Cardiac fibroblast (primary cell): ENCODE results near the gene METRN.

Experiments
- DNase-seq, 2 donors: peaks; one replicate each; pipeline versions ENCODE4 v3.0.0 to v3.0.0-alpha.2; 2010; ENCODE audit warnings: low read depth in 2 of 2
- H3K4me3 ChIP-seq, 2 donors: replicated peaks in 1 of 2; 1 replicate in 1 of 2; 2 replicates in 1 of 2; pipeline ENCODE4 v1.5.1; 2011; ENCODE audit warnings: low read depth in 2 of 2, low read length in 2 of 2, mild to moderate bottlenecking in 2 of 2, moderate library complexity in 1 of 2
- CTCF ChIP-seq: IDR thresholded peaks from one replicate; pipeline ENCODE4 v1.5.1; 2011; ENCODE audit warnings: low read depth, mild to moderate bottlenecking, low read length, inconsistent platforms

The METRN gene

GRCh38 chr16:678858-679813 is 35.8 kb upstream of the METRN start:
- peak overlapping the region; percentile 50 to 52 for H3K4me3 ChIP-seq
- no peak for TF ChIP-seq CTCF
- DNase-seq: peak; percentile 36 to 59

GRCh38 chr16:679814-680624 is 34.9 kb upstream of the METRN start, which contains the start of gene STUB1:
STUB1 (plus strand) TSS chr16:680410; CDS start chr16:680526, 116 bp downstream.
- TF ChIP-seq CTCF: no peak
- peak; percentile 88 to 90 for DNase-seq
- H3K4me3 ChIP-seq: peak within 1 kb of the TSS; percentile 75 to 80

GRCh38 chr16:680625-680945 is 34.3 kb upstream of the METRN start:
- TF ChIP-seq CTCF: no peak
- peak overlapping the region; percentile 75 to 80 for H3K4me3 ChIP-seq
- DNase-seq: no peak

- no peak for TF ChIP-seq CTCF
- peak overlapping the region; percentile 75 to 80 for H3K4me3 ChIP-seq
- DNase-seq: peak; percentile 58 to 63
Observed at GRCh38 chr16:680967-681745, 33.8 kb upstream of the METRN start.

- TF ChIP-seq CTCF: no peak
- peak overlapping the region; percentile 75 to 80 for H3K4me3 ChIP-seq
- peak; percentile 31 to 46 for DNase-seq
Observed at GRCh38 chr16:681746-682427, 33.0 kb upstream of the METRN start.
